HuH-7 (cell line): ENCODE data around the gene VPS37C.
"Not testable (repeated sequence)": the region's sequence is repeated elsewhere in the genome, so short reads cannot be mapped to it uniquely, and the experiment has no call there.

Source experiments
- DNase-seq: peaks from one replicate; pipeline ENCODE4 v3.0.0; 2011; ENCODE audit warnings: low spot score

Gene VPS37C

GRCh38 chr11:61116426-61117167 is 44.6 kb downstream of the VPS37C start:
- no peak for DNase-seq

GRCh38 chr11:61115498-61116224 is 45.6 kb downstream of the VPS37C start:
- DNase-seq = no peak

- DNase-seq = no peak
Measured at GRCh38 chr11:61114913-61115312, 46.3 kb downstream of the VPS37C start.

GRCh38 chr11:61113201-61113600 is 48.0 kb downstream of the VPS37C start:
- DNase-seq = no peak

GRCh38 chr11:61112575-61112974 is 48.7 kb downstream of the VPS37C start:
- DNase-seq = no peak

GRCh38 chr11:61111786-61112517 is 49.3 kb downstream of the VPS37C start:
- no peak for DNase-seq

- DNase-seq = no peak
Measured at GRCh38 chr11:61111050-61111435, 50.2 kb downstream of the VPS37C start.

GRCh38 chr11:61110255-61111049 is 50.8 kb downstream of the VPS37C start:
- no peak for DNase-seq

GRCh38 chr11:61109671-61110070 is 51.6 kb downstream of the VPS37C start:
- no peak for DNase-seq

- DNase-seq = no peak
Measured at GRCh38 chr11:61108847-61109585, 52.2 kb downstream of the VPS37C start.

GRCh38 chr11:61107888-61108287 is 53.3 kb downstream of the VPS37C start:
- no peak for DNase-seq

- no peak for DNase-seq
Measured at GRCh38 chr11:61106894-61107470, 54.2 kb downstream of the VPS37C start.

- DNase-seq = no peak
Measured at GRCh38 chr11:61106296-61106695, 54.9 kb downstream of the VPS37C start.

GRCh38 chr11:61104963-61105362 is 56.3 kb downstream of the VPS37C start:
- no peak for DNase-seq

- no peak for DNase-seq
Measured at GRCh38 chr11:61103851-61104423, 57.3 kb downstream of the VPS37C start.

- DNase-seq = no peak
Measured at GRCh38 chr11:61102667-61103571, 58.3 kb downstream of the VPS37C start.

- DNase-seq = no peak
Measured at GRCh38 chr11:61098778-61099177, 62.4 kb downstream of the VPS37C start.

- not testable (repeated sequence) for DNase-seq
Measured at GRCh38 chr11:61098261-61098660, 63.0 kb downstream of the VPS37C start.

- DNase-seq = no peak
Measured at GRCh38 chr11:61095021-61095420, 66.2 kb downstream of the VPS37C start.

- DNase-seq = not testable (repeated sequence)
Measured at GRCh38 chr11:61094167-61094566, 67.1 kb downstream of the VPS37C start.
